ENCODE measurements around the gene SMAGP. TPM values are rescaled to one million over a fixed set of nuclear protein-coding genes. Genes with fewer than 3 reads are reported as not detected.
A peak's percentile ranks its signal among the peaks of the same experiment; 100 is the strongest.

Gene SMAGP
- total RNA-seq, 2 experiments from 2014 or later: 0.96 to 1.4 TPM

GRCh38 chr12:51247523-51248206 is 22.6 kb downstream of the SMAGP start:
- ATAC-seq: no peak
- Mint-ChIP-seq H3K36me3 (ENCODE audit: low read depth) (peaks cover 24% of the 10 kb centered on the region), H3K4me1 (ENCODE audit: low read depth) (peaks cover 39% of the 10 kb centered on the region), H3K27ac (peak overlapping the region; percentile 74), H3K9me3 (no peaks in the 10 kb centered on the region), H3K4me3 (no peak overlapping the region), H3K27me3 (no peaks in the 10 kb centered on the region)
- ChIA-PET CTCF (no interaction called here), POLR2A (interaction anchor here (1.4 kb wide), 1 partner anchor 10 kb away, joined by 3 read pairs; no protein-coding TSS in a partner anchor)
- intact Hi-C loops (cut with micrococcal nuclease): no loop called here
- no peak for DNase-seq
- TF ChIP-seq CTCF (IDR thresholded peaks at IDR 0.05): no peak

- intact Hi-C loops (cut with micrococcal nuclease): no loop called here
- CTCF ChIA-PET: interaction anchor here (1.4 to 2.0 kb wide), 2 partner anchors 94 to 105 kb away, joined by 3 to 6 read pairs; no protein-coding TSS in a partner anchor
Observed at GRCh38 chr12:51246254-51246853, 23.9 kb downstream of the SMAGP start.

GRCh38 chr12:51245476-51246253 is 24.6 kb downstream of the SMAGP start:
- Mint-ChIP-seq H3K4me1 (ENCODE audit: low read depth) (peaks cover 50% of the 10 kb centered on the region), H3K36me3 (ENCODE audit: low read depth) (peaks cover 41% of the 10 kb centered on the region), H3K9me3 (no peaks in the 10 kb centered on the region), H3K27ac (peak overlapping the region; percentile 82), H3K27me3 (no peaks in the 10 kb centered on the region), H3K4me3 (no peak overlapping the region)
- CTCF ChIA-PET: interaction anchor here (1.4 to 2.0 kb wide), 2 partner anchors 95 to 106 kb away, joined by 3 to 6 read pairs; no protein-coding TSS in a partner anchor
- no peak for TF ChIP-seq CTCF (IDR thresholded peaks at IDR 0.05)
- DNase-seq (no peak), ATAC-seq (no peak)
- intact Hi-C loops (cut with micrococcal nuclease): no loop called here
- POLR2A ChIA-PET: interaction anchor here (0.7 to 3.6 kb wide), 7 partner anchors 28 to 197 kb away, joined by 3 to 15 read pairs (median 5); partner anchors contain the start of genes CSRNP2, LETMD1 and POU6F1

More at GRCh38 chr12:51246254-51246853, 23.9 kb downstream of the SMAGP start:
- Mint-ChIP-seq H3K27ac (peak overlapping the region; percentile 82), H3K4me1 (ENCODE audit: low read depth) (peaks cover 44% of the 10 kb centered on the region), H3K9me3 (no peaks in the 10 kb centered on the region), H3K4me3 (no peak overlapping the region), H3K36me3 (ENCODE audit: low read depth) (peaks cover 34% of the 10 kb centered on the region), H3K27me3 (no peaks in the 10 kb centered on the region)
- no peak for TF ChIP-seq CTCF (IDR thresholded peaks at IDR 0.05)
- POLR2A ChIA-PET: interaction anchor here (0.7 to 3.6 kb wide), 6 partner anchors 9 to 164 kb away, joined by 3 to 15 read pairs (median 4); partner anchors contain the start of gene CSRNP2
- DNase-seq (peak; percentile 60), ATAC-seq (peak; percentile 75)

GRCh38 chr12:51244269-51244668 is 25.9 kb downstream of the SMAGP start:
- Mint-ChIP-seq H3K36me3 (ENCODE audit: low read depth) (peaks cover 52% of the 10 kb centered on the region), H3K4me1 (ENCODE audit: low read depth) (peaks cover 60% of the 10 kb centered on the region), H3K27ac (peak overlapping the region; percentile 44), H3K27me3 (no peaks in the 10 kb centered on the region), H3K4me3 (no peak overlapping the region), H3K9me3 (no peaks in the 10 kb centered on the region)
- ChIA-PET CTCF (interaction anchor here (0.6 to 1.5 kb wide), 6 partner anchors 8 to 420 kb away, joined by 3 to 9 read pairs (median 3); no protein-coding TSS in a partner anchor), POLR2A (interaction anchor here (0.6 to 3.6 kb wide), 5 partner anchors 8 to 462 kb away, joined by 3 to 15 read pairs (median 4); partner anchors contain the start of gene CSRNP2)
- TF ChIP-seq CTCF (IDR thresholded peaks at IDR 0.05): no peak
- no peak for DNase-seq
- intact Hi-C loops (cut with micrococcal nuclease): loop anchor here (5.0 kb wide), 1 partner anchor 152 kb away; no protein-coding TSS in a partner anchor
- ATAC-seq: no peak
